ENCODE measurements around the gene FBXO38. TPM values are rescaled to one million over a fixed set of nuclear protein-coding genes. Genes with fewer than 3 reads are reported as not detected.

FBXO38 gene
- total RNA-seq, 1 donor from 2014 or later: 37.7 TPM

DNA sequence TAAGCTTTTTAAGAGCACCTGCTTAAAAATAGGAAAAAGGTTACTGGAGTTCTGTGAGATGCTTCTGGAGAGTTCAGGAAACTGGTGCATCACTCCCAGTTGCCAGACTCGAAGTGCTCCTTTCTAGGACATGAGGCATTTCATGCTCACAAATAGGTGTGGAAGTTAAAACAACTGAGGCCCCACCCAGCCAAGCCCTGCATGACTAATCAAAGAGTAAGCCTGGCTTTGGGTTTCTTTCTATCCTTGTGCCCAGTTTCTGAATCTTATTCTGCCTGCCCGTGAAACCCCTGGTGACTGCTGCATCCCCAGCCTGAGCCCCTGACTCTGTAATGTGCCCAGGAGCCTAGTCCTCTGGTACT lies 40.7 kb upstream of the FBXO38 start:
- Mint-ChIP-seq H3K4me3 (ENCODE audit: unreplicated experiment) (no peak overlapping the region), H3K9me3 (ENCODE audit: low read depth) (no peaks in the 10 kb centered on the region), H3K27ac (ENCODE audit: unreplicated experiment) (no peak overlapping the region), H3K4me1 (ENCODE audit: low read depth) (no peaks in the 10 kb centered on the region), H3K27me3 (ENCODE audit: low read depth) (peaks cover 3% of the 10 kb centered on the region), H3K36me3 (ENCODE audit: low read depth) (no peaks in the 10 kb centered on the region)
- TF ChIP-seq, protein P1, sequence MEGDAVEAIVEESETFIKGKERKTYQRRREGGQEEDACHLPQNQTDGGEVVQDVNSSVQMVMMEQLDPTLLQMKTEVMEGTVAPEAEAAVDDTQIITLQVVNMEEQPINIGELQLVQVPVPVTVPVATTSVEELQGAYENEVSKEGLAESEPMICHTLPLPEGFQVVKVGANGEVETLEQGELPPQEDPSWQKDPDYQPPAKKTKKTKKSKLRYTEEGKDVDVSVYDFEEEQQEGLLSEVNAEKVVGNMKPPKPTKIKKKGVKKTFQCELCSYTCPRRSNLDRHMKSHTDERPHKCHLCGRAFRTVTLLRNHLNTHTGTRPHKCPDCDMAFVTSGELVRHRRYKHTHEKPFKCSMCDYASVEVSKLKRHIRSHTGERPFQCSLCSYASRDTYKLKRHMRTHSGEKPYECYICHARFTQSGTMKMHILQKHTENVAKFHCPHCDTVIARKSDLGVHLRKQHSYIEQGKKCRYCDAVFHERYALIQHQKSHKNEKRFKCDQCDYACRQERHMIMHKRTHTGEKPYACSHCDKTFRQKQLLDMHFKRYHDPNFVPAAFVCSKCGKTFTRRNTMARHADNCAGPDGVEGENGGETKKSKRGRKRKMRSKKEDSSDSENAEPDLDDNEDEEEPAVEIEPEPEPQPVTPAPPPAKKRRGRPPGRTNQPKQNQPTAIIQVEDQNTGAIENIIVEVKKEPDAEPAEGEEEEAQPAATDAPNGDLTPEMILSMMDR (IDR thresholded peaks at IDR 0.05): no peak
- no peak for DNase-seq (ENCODE audit: low spot score)

DNA sequence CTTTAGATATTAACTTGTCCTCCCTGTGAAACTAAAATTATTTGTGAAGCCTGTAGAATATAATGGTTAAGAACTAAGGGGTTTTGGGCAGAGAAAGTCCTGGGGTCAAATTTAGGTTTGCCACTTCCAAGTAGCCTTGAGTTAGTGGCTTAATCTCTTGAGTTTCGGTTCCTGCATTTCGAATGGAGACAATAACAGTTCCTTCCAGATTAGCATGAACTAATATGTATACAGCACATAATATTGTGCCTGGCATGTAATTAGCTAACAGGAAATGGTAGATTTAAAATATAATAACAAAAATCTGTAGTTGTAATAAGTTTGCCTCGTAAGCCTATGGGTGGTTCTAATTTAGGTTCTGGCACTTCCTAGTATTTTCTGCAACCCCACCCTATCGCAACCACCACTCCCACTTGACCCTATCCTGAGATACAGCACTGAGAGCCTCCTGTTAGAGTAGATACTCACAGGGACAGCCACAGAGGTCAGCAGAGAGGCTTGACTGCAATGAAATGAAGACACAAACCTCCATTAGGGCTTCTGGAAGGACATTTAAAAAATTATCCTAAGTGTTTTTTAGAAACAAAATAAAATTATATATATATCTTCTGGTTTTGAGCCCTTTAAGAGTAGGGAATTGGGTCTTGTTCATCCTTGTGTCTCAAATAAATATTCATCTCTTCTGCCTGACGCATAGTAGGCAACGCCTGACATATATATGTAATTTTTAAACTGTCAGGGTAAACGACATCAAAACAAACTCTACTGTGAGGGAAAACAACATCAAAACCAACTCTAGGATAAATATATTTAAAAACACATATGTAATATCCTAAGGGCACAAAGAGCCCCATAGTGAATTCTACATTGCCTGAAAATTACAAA lies 39.9 kb upstream of the FBXO38 start:
- TF ChIP-seq, protein P1 (IDR thresholded peaks at IDR 0.05): no peak
- Mint-ChIP-seq H3K27me3 (ENCODE audit: low read depth) (peaks cover 3% of the 10 kb centered on the region), H3K4me1 (ENCODE audit: low read depth) (no peaks in the 10 kb centered on the region), H3K27ac (ENCODE audit: unreplicated experiment) (no peak overlapping the region), H3K9me3 (ENCODE audit: low read depth) (no peaks in the 10 kb centered on the region), H3K36me3 (ENCODE audit: low read depth) (no peaks in the 10 kb centered on the region), H3K4me3 (ENCODE audit: unreplicated experiment) (no peak overlapping the region)
- no peak for DNase-seq (ENCODE audit: low spot score)

DNA sequence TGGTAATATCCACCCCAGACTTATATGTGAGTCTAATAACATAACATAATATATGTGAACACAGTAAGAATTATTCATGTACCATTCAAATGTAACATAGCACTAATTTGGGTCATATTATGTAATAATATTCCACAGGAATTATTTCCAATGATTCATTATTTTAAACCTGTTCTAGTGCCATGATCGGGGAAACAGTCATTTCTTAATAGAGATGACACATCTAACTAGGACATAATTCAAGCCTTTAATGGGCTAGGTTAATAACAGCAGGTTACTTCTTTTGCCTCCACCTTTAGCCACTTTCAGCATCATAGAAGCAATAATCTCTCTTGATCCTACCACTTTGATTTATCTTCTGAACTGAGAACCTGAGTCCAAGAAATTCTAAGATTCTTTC lies 36.1 kb upstream of the FBXO38 start:
- H3K4me1 Mint-ChIP-seq (ENCODE audit: low read depth): peaks cover 4% of the 10 kb centered on the region
- peaks cover 3% of the 10 kb centered on the region for H3K9me3 Mint-ChIP-seq (ENCODE audit: low read depth)
- TF ChIP-seq, protein P1 (IDR thresholded peaks at IDR 0.05): no peak
- no peaks in the 10 kb centered on the region for H3K36me3 Mint-ChIP-seq (ENCODE audit: low read depth)
- H3K4me3 Mint-ChIP-seq (ENCODE audit: unreplicated experiment): no peak overlapping the region
- H3K27ac Mint-ChIP-seq (ENCODE audit: unreplicated experiment): no peak overlapping the region
- no peaks in the 10 kb centered on the region for H3K27me3 Mint-ChIP-seq (ENCODE audit: low read depth)
- no peak for DNase-seq (ENCODE audit: low spot score)

DNA sequence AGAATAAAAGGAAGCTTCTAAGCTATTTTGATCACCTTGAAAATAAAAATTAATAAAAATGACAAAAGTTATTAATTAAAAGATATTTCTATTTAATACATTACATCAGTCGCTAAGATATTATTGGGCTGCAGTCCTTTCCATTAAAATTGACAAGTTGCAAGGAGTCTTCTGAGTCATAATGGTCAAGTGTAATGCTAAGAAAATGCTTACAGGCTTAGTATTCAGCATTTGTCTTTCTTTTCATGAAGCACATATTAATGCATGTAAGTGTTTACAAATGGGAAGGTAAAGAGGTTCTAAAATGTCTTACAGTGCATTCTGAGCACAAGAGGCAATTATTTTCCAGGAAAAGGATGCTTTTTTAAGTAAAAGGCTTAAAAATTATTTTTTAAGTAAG lies 31.1 kb upstream of the FBXO38 start:
- Mint-ChIP-seq H3K4me3 (ENCODE audit: unreplicated experiment) (no peak overlapping the region), H3K27ac (ENCODE audit: unreplicated experiment) (no peak overlapping the region), H3K4me1 (ENCODE audit: low read depth) (peaks cover 4% of the 10 kb centered on the region), H3K9me3 (ENCODE audit: low read depth) (peaks cover 3% of the 10 kb centered on the region), H3K36me3 (ENCODE audit: low read depth) (no peaks in the 10 kb centered on the region), H3K27me3 (ENCODE audit: low read depth) (peaks cover 2% of the 10 kb centered on the region)
- DNase-seq (ENCODE audit: low spot score): no peak
- TF ChIP-seq, protein P1 (IDR thresholded peaks at IDR 0.05): no peak

GRCh38 chr5:148353634-148354033 lies 30.1 kb upstream of the FBXO38 start:
- Mint-ChIP-seq H3K27ac (ENCODE audit: unreplicated experiment) (no peak overlapping the region), H3K27me3 (ENCODE audit: low read depth) (peaks cover 2% of the 10 kb centered on the region), H3K4me1 (ENCODE audit: low read depth) (peaks cover 4% of the 10 kb centered on the region), H3K9me3 (ENCODE audit: low read depth) (peaks cover 3% of the 10 kb centered on the region), H3K36me3 (ENCODE audit: low read depth) (no peaks in the 10 kb centered on the region), H3K4me3 (ENCODE audit: unreplicated experiment) (no peak overlapping the region)
- no peak for DNase-seq (ENCODE audit: low spot score)
- TF ChIP-seq, protein P1 (IDR thresholded peaks at IDR 0.05): peak; percentile 31
